ENCODE results near the gene ANKRD30A.

- no peak for TF ChIP-seq CTCF (IDR thresholded peaks at IDR 0.05)
- TF ChIP-seq POLR2A (IDR thresholded peaks at IDR 0.05), result no peak
Observed at GRCh38 chr10:37236093-37236492, 110.7 kb downstream of the ANKRD30A start.
